Astrocyte (in vitro differentiated cells and primary cell): ENCODE data around the gene AFF3. TPM values are rescaled to one million over a fixed set of nuclear protein-coding genes. Genes with fewer than 3 reads are reported as not detected.
A peak's percentile ranks its signal among the peaks of the same experiment; 100 is the strongest.

Experiments
- DNase-seq: peaks from one replicate; pipeline ENCODE4 v3.0.0-alpha.2; 2010; ENCODE audit warnings: low read depth
- FAIRE-seq: peaks from 2 replicates; lab custom pipeline; 2011; peaks lifted over from hg19 to GRCh38; lab: Jason Lieb, UNC
- H2AFZ ChIP-seq: 2 replicates; pipeline ENCODE4 v1.6.0; 2012; ENCODE audit warnings: low read depth, low read length, inconsistent platforms
- H3K27ac ChIP-seq: 2 replicates; pipeline ENCODE4 v1.5.1; 2011; ENCODE audit warnings: low read depth, low read length, inconsistent platforms
- H3K27me3 ChIP-seq: 2 replicates; pipeline ENCODE4 v1.6.0; 2011; ENCODE audit warnings: low read length, inconsistent platforms; ENCODE audit not compliant: insufficient read depth
- H3K36me3 ChIP-seq: 2 replicates; pipeline ENCODE4 v1.5.1; 2011; ENCODE audit warnings: low read length, inconsistent platforms; ENCODE audit not compliant: insufficient read depth
- H3K4me1 ChIP-seq: 2 replicates; pipeline ENCODE4 v1.5.1; 2011; ENCODE audit warnings: low read length, inconsistent platforms; ENCODE audit not compliant: insufficient read depth
- H3K4me2 ChIP-seq: 2 replicates; pipeline ENCODE4 v1.6.0; 2012; ENCODE audit warnings: low read length, inconsistent platforms
- H3K4me3 ChIP-seq: 2 replicates; pipeline ENCODE4 v1.5.1; 2011; ENCODE audit warnings: low read depth, mild to moderate bottlenecking, low read length, inconsistent platforms; ENCODE audit not compliant: insufficient read depth
- H3K79me2 ChIP-seq: 2 replicates; pipeline ENCODE4 v1.6.0; 2012; ENCODE audit warnings: mild to moderate bottlenecking, low read length, inconsistent platforms; ENCODE audit not compliant: insufficient read depth
- H3K9ac ChIP-seq: 2 replicates; pipeline ENCODE4 v1.6.0; 2012; ENCODE audit warnings: mild to moderate bottlenecking, low read length, inconsistent platforms
- H3K9me3 ChIP-seq: 2 replicates; pipeline ENCODE4 v1.5.1; 2012; ENCODE audit warnings: low read depth, mild to moderate bottlenecking, low read length, inconsistent platforms; ENCODE audit not compliant: insufficient read depth
- H4K20me1 ChIP-seq: 2 replicates; pipeline ENCODE4 v1.6.0; 2012; ENCODE audit warnings: low read length, inconsistent platforms; ENCODE audit not compliant: insufficient read depth
- H3K27ac Mint-ChIP-seq: one replicate; pipeline ENCODE4 v1.8.0; 2021; ENCODE audit warnings: mild to moderate bottlenecking, mixed read lengths; ENCODE audit not compliant: unreplicated experiment
- H3K27me3 Mint-ChIP-seq: one replicate; pipeline ENCODE4 v1.8.0; 2021; ENCODE audit warnings: low read depth, mixed read lengths; ENCODE audit not compliant: unreplicated experiment
- H3K36me3 Mint-ChIP-seq: one replicate; pipeline ENCODE4 v1.8.0; 2021; ENCODE audit warnings: low read depth, mixed read lengths; ENCODE audit not compliant: unreplicated experiment
- H3K4me1 Mint-ChIP-seq: one replicate; pipeline ENCODE4 v1.8.0; 2021; ENCODE audit warnings: low read depth, mixed read lengths; ENCODE audit not compliant: unreplicated experiment
- H3K4me3 Mint-ChIP-seq: one replicate; pipeline ENCODE4 v1.8.0; 2021; ENCODE audit warnings: mild to moderate bottlenecking, moderate library complexity, mixed read lengths; ENCODE audit not compliant: unreplicated experiment
- H3K9me3 Mint-ChIP-seq: one replicate; pipeline ENCODE4 v1.8.0; 2021; ENCODE audit warnings: mild to moderate bottlenecking, mixed read lengths; ENCODE audit not compliant: unreplicated experiment
- CTCF ChIP-seq: IDR thresholded peaks from 2 replicates; pipeline ENCODE4 v1.5.1; 2011; ENCODE audit warnings: low read depth, mild to moderate bottlenecking, inconsistent platforms, low read length, moderate library complexity; ENCODE audit not compliant: insufficient read depth
- EZH2 ChIP-seq: IDR thresholded peaks from 2 replicates; pipeline ENCODE4 v1.6.1; 2012; ENCODE audit warnings: mild to moderate bottlenecking, low read length, inconsistent platforms; ENCODE audit not compliant: insufficient read depth
- total RNA-seq: library from RNA; stranded (reverse); gene quantifications from 2 replicates; pipeline ENCODE4 v1.2.1, GENCODE V29; 2021

Gene AFF3
- total RNA-seq, 1 donor from 2014 or later = 14.7 TPM

GRCh38 chr2:99644419-99644787 lies 498.0 kb downstream of the AFF3 start:
- peak; percentile 72 for DNase-seq
- Mint-ChIP-seq H3K4me1 (peaks cover 9% of the 10 kb centered on the region), H3K4me3 (no peak overlapping the region), H3K27ac (no peak overlapping the region), H3K36me3 (peaks cover 2% of the 10 kb centered on the region), H3K27me3 (no peaks in the 10 kb centered on the region), H3K9me3 (no peaks in the 10 kb centered on the region)
- Histone ChIP-seq H3K9ac (no peak overlapping the region), H3K4me1 (peaks cover 6% of the 10 kb centered on the region), H3K9me3 (no peaks in the 10 kb centered on the region), H3K79me2 (no peaks in the 10 kb centered on the region), H3K36me3 (no peaks in the 10 kb centered on the region), H2AFZ (no peak overlapping the region), H3K27me3 (no peaks in the 10 kb centered on the region), H4K20me1 (no peaks in the 10 kb centered on the region), H3K4me2 (peak overlapping the region; percentile 4), H3K27ac (no peak overlapping the region), H3K4me3 (no peak overlapping the region)
- TF ChIP-seq EZH2 (no peak), CTCF (no peak)
- FAIRE-seq = peak; percentile 26

DNA sequence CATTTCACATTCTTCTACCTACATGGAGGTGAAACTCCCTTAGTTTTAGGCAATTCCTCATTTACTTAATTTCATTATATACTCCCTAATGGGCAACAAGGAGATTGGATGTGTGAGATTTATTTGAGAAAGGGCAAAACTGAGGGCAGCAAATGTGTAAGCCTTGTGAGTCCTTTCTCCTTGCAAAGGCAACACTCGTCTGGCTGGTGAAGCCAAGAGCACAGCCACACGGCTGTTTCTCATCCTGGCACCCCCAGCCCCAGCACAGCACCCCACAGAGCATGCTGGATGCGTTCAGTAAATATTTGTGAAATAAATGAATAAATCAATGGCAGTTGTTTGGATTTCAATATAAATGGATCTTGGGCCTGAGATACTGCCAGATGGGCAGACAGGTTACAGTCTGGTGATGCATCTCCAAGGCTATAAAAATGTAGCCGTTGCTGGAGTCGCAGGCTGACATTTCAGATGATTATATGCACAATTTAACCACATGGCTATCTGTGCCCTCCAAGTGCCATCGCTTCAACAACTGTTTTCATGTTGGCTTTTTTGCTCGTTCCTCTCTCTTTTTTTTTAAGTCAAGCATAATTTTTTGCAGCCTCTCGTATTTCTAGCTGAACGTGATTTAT lies 498.5 kb downstream of the AFF3 start:
- no peak for DNase-seq
- peak; percentile 20 for FAIRE-seq

More for the DNA sequence above, 498.5 kb downstream of the AFF3 start:
- H4K20me1 ChIP-seq = no peaks in the 10 kb centered on the region
- Mint-ChIP-seq H3K4me1 (peaks cover 8% of the 10 kb centered on the region), H3K27ac (no peak overlapping the region), H3K27me3 (no peaks in the 10 kb centered on the region), H3K4me3 (no peak overlapping the region), H3K36me3 (peaks cover 2% of the 10 kb centered on the region), H3K9me3 (no peaks in the 10 kb centered on the region)
- H3K36me3 ChIP-seq = no peaks in the 10 kb centered on the region
- peaks cover 6% of the 10 kb centered on the region for H3K4me1 ChIP-seq
- no peak for TF ChIP-seq CTCF
- no peak for TF ChIP-seq EZH2
- no peaks in the 10 kb centered on the region for H3K79me2 ChIP-seq
- no peaks in the 10 kb centered on the region for H3K27me3 ChIP-seq
- no peak overlapping the region for H2AFZ ChIP-seq
- no peak overlapping the region for H3K27ac ChIP-seq
- H3K4me2 ChIP-seq = no peak overlapping the region
- H3K9ac ChIP-seq = no peak overlapping the region
- H3K9me3 ChIP-seq = no peaks in the 10 kb centered on the region
- H3K4me3 ChIP-seq = no peak overlapping the region
